Adrenal gland (tissue), 5 donors: ENCODE data around the gene SLC2A6.

ENCODE experiments used
- POLR2A ChIP-seq, 2 donors: fragments of 450-650 bp; IDR thresholded peaks; one replicate each; pipeline ENCODE4 v1.6.1; 2017; ENCODE audit warnings: antibody characterized with exemption in 2 of 2, mild to moderate bottlenecking in 2 of 2, moderate library complexity in 1 of 2
- TF ChIP-seq, protein P1 (sequence below), 6 experiments: fragments of 450-650 bp in 4 of 6; fragments of 200-600 bp in 2 of 6; sonication (generic) in 1 of 6; IDR thresholded peaks; 1 replicate in 5 of 6; 2 replicates in 1 of 6; pipeline versions ENCODE4 v1.5.1 to v1.8.0; 2016 to 2021; ENCODE audit warnings: antibody characterized with exemption in 6 of 6, mild to moderate bottlenecking in 2 of 6, moderate library complexity in 1 of 6
- donor health status: DM: no; HTN: no; CAD: no.

DNA sequence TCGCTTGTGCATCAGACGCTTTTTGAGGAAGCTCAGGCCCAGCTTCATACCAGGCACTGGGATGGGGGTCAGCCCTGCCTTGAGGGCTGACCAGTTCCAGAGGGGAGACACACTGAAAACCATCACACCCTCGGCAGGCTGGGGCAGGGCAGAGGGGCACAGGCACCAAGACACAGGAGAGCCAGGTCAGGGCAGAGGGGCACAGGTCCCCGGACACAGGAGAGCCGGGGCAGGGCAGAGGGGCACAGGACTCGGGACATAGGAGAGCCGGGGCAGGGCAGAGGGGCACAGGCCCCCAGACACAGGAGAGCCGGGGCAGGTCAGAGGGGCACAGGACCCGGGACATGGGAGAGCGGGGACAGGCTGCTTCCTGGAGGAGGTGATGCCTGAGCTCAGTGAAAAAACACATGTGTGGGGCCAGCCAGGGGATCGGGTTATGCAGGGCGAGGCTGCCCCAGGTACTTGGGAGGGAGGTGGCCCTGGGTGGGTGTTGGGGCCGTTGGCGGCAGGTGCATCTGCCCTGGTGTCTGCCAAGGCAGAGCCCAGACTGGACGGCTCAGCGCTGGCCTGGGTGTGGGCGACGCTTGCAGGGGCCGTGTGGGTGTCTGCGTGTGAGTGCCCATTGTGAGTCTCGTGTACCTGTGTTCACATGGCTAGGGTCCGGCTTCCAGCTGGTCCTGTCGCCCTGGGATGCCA is 15.1 kb upstream of the SLC2A6 start:
- TF ChIP-seq, protein P1, sequence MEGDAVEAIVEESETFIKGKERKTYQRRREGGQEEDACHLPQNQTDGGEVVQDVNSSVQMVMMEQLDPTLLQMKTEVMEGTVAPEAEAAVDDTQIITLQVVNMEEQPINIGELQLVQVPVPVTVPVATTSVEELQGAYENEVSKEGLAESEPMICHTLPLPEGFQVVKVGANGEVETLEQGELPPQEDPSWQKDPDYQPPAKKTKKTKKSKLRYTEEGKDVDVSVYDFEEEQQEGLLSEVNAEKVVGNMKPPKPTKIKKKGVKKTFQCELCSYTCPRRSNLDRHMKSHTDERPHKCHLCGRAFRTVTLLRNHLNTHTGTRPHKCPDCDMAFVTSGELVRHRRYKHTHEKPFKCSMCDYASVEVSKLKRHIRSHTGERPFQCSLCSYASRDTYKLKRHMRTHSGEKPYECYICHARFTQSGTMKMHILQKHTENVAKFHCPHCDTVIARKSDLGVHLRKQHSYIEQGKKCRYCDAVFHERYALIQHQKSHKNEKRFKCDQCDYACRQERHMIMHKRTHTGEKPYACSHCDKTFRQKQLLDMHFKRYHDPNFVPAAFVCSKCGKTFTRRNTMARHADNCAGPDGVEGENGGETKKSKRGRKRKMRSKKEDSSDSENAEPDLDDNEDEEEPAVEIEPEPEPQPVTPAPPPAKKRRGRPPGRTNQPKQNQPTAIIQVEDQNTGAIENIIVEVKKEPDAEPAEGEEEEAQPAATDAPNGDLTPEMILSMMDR (IDR thresholded peaks at IDR 0.05) = no peak
- no peak for TF ChIP-seq POLR2A (IDR thresholded peaks at IDR 0.05)
